ENCODE measurements around the gene PML.

- no peak for TF ChIP-seq CTCF (conservative IDR thresholded peaks at IDR 0.05; ENCODE audit: low read depth, low read length)
- no peak for TF ChIP-seq MXI1 (IDR thresholded peaks at IDR 0.05; ENCODE audit: borderline replicate concordance, low read depth, low read length)
- no peak for TF ChIP-seq CEBPB (IDR thresholded peaks at IDR 0.05; ENCODE audit: low read depth, low read length)
- no peak for TF ChIP-seq NFE2L2 (IDR thresholded peaks at IDR 0.05; ENCODE audit: low read depth, low read length)
- TF ChIP-seq MAZ (IDR thresholded peaks at IDR 0.05; ENCODE audit: borderline replicate concordance, low read depth, low read length) = no peak
- TF ChIP-seq MAFK (IDR thresholded peaks at IDR 0.05; ENCODE audit: low read depth, low read length) = no peak
- TF ChIP-seq RFX5 (IDR thresholded peaks at IDR 0.05; ENCODE audit: low read depth, low read length) = no peak
- TF ChIP-seq POLR2A (IDR thresholded peaks at IDR 0.05; ENCODE audit: low read depth, low read length) = no peak
Observed at GRCh38 chr15:73946795-73947370, 47.6 kb upstream of the PML start.

All from IMR-90 (cell line).